Measurements from ENCODE around the gene NOXA1. TPM values are rescaled to one million over a fixed set of nuclear protein-coding genes. Genes with fewer than 3 reads are reported as not detected.

The NOXA1 gene
- total and polyA plus RNA-seq, 7 donors: 0.43 to 5.1 (median 1.0) TPM

DNA sequence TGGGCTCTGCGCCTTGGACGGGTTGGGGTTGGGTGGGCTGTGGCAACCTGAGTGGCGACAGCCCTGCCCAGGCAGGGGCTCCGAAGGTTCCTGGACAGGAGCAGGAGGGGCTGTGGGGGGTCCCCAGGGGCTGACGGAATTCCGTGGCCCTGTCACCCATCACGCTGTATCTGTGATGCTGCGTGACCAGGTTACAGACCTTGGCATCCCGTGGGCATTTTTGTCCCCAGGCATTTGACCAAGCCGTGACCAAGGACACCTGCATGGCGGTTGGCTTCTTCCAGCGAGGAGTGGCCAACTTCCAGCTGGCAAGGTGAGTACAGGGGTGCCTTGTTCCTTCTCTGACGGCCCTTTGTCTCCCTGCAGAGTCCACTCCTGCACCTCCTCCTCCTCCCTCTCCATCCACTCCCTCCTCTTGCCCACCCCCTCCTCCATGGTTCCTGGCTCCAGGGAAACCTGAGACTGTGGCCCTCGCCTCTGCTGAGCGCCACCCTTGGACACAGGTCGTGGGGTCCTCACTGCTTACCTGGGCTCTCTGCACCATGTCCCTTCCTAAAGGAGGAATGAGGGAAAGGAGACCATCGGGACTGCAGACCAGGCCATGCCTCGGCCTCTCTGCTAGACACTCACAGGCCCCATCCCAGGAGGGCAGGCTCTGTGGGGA is 3.0 kb downstream of the NOXA1 start:
- peak overlapping the region; percentile 83 for H3K27ac ChIP-seq

DNA sequence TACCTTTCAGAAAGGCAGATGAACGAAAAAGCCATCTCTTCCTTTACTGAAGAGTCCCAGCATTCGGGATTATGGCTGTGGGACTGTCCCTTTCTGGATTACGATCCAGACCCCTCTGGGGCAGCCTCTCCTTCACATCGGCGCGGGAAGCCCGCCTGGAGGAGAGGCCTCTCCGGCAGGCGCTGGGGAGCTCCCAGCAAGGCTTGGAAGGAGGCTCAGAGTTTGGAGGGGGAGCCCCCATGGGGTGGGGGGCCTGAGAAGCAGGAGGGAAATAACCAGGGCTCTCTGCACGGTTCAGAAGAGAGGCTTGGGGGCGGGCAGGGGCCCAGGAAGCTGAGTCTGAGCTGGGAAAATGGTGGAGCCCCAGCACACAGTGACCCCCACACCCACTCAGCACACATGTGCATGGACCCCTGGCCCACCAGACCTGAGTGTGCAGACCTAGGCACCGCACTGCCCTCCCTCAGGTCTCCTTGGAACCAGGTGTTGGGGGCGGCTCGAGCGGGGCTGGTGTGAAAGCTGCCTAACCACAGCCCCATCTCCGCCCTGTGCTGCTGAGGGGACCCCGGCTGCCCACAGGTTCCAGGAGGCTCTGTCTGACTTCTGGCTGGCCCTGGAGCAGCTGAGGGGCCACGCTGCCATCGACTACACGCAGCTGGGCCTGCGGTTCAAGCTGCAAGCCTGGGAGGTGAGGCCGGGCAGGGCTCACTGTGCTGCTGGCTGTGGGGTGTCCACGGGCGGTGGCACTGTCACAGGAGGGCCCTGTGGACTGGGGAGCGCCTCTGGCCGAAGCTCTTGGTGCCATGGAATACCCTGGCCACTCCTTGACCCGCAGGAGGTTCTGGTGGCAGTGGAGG is 4.5 kb downstream of the NOXA1 start:
- Histone ChIP-seq H3K27ac (no peak overlapping the region), H3K27me3 (ENCODE audit: insufficient read depth in 3 of 3, low read length in 2 of 3) (no peaks in the 10 kb centered on the region), H3K36me3 (ENCODE audit: insufficient read depth in 1 of 2, low read depth in 1 of 2) (peaks cover 0 to 4% of the 10 kb centered on the region in 2 donors), H3K4me3 (no peak overlapping the region), H3K9me3 (no peaks in the 10 kb centered on the region), H3K4me1 (peaks cover 17% of the 10 kb centered on the region)
- ATAC-seq (no peak), DNase-seq (peak; percentile 14 to 48)
- intact Hi-C loops (cut with DNase I): no loop called here
- TF ChIP-seq, protein P1, sequence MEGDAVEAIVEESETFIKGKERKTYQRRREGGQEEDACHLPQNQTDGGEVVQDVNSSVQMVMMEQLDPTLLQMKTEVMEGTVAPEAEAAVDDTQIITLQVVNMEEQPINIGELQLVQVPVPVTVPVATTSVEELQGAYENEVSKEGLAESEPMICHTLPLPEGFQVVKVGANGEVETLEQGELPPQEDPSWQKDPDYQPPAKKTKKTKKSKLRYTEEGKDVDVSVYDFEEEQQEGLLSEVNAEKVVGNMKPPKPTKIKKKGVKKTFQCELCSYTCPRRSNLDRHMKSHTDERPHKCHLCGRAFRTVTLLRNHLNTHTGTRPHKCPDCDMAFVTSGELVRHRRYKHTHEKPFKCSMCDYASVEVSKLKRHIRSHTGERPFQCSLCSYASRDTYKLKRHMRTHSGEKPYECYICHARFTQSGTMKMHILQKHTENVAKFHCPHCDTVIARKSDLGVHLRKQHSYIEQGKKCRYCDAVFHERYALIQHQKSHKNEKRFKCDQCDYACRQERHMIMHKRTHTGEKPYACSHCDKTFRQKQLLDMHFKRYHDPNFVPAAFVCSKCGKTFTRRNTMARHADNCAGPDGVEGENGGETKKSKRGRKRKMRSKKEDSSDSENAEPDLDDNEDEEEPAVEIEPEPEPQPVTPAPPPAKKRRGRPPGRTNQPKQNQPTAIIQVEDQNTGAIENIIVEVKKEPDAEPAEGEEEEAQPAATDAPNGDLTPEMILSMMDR (IDR thresholded peaks at IDR 0.05): no peak
- 70 to 73% (median 72%) methylated on average over 23 to 27 of the region's 27 CpGs for WGBS, 3 donors

More for the DNA sequence above, 3.0 kb downstream of the NOXA1 start:
- 62 to 67% (median 63%) methylated on average over 18 of the region's 18 CpGs for WGBS, 3 donors
- no peaks in the 10 kb centered on the region for H3K9me3 ChIP-seq
- peaks cover 0 to 4% of the 10 kb centered on the region in 2 donors for H3K36me3 ChIP-seq (ENCODE audit: insufficient read depth in 1 of 2, low read depth in 1 of 2)
- H3K27me3 ChIP-seq (ENCODE audit: insufficient read depth in 3 of 3, low read length in 2 of 3): no peaks in the 10 kb centered on the region
- peaks cover 24% of the 10 kb centered on the region for H3K4me1 ChIP-seq
- H3K4me3 ChIP-seq: no peak overlapping the region
- intact Hi-C loops (cut with DNase I): no loop called here
- TF ChIP-seq, protein P1 (IDR thresholded peaks at IDR 0.05): no peak
- DNase-seq: peak; percentile 13 to 50
- ATAC-seq: no peak

DNA sequence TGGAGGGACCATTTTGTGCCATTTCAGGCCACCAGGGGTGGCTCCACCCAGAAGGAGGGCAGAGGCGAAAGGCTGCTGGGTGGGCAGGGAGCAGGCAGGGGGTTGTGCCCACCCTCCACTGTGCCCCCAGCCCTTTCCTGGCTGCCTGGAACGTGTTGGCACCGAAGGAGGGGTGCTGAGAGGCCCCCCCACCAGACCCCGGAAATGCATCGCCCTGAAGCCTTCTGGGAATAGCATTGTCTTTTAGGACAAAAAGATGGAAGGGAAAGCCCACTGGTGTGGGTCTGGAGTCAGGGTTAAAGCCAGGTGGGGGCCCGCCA is 5.1 kb downstream of the NOXA1 start:
- intact Hi-C loops (cut with DNase I): no loop called here
- ATAC-seq: no peak
- DNase-seq: peak; percentile 4 to 37

DNA sequence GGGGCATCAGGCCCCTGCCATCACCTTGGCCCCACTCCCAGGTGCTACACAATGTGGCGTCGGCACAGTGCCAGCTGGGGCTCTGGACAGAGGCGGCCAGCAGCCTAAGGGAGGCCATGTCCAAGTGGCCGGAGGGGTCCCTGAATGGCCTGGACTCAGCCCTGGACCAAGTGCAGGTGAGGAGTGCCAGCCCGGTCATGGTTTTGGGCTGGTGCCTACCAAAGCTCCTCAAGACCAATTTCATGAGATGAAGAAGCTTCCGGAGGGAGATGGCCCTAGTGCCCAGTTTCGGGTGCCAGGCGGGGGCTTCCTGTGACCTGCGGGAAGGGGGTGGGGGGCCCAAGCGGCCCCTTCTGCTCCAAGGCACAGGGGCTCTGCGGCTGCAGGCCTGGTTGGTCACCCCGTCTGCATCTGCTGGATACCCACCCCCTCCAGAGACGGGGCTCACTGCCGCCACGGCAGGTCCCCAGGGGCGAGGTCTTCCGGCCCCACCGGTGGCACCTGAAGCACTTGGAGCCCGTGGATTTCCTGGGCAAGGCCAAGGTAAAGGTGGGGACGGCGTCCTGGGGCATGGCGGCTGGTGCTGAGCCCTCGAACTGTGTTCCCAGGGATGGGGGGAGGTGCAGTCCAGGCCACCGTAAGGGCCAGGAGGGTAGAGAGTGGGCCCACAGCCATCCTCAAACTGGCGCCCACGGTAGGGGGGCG is 5.8 kb downstream of the NOXA1 start:
- Histone ChIP-seq H3K9me3 (no peaks in the 10 kb centered on the region), H3K27ac (no peak overlapping the region), H3K27me3 (ENCODE audit: insufficient read depth in 3 of 3, low read length in 2 of 3) (no peaks in the 10 kb centered on the region), H3K36me3 (ENCODE audit: insufficient read depth in 1 of 2, low read depth in 1 of 2) (peaks cover 0 to 4% of the 10 kb centered on the region in 2 donors), H3K4me3 (no peak overlapping the region), H3K4me1 (peaks cover 15% of the 10 kb centered on the region)
- DNase-seq: peak; percentile 12 to 48
- TF ChIP-seq, protein P1 (IDR thresholded peaks at IDR 0.05): no peak
- ATAC-seq: no peak
- WGBS, 3 donors: 64 to 79% (median 66%) methylated on average over 26 to 27 of the region's 27 CpGs
- intact Hi-C loops (cut with DNase I): no loop called here

More for the DNA sequence above, 5.1 kb downstream of the NOXA1 start:
- H3K9me3 ChIP-seq: no peaks in the 10 kb centered on the region
- no peak overlapping the region for H3K4me3 ChIP-seq
- WGBS, 3 donors: 64 to 73% (median 66%) methylated on average over 5 to 6 of the region's 6 CpGs
- H3K27me3 ChIP-seq (ENCODE audit: insufficient read depth in 3 of 3, low read length in 2 of 3): no peaks in the 10 kb centered on the region
- TF ChIP-seq, protein P1 (IDR thresholded peaks at IDR 0.05): no peak
- H3K36me3 ChIP-seq (ENCODE audit: insufficient read depth in 1 of 2, low read depth in 1 of 2): peaks cover 0 to 4% of the 10 kb centered on the region in 2 donors
- H3K4me1 ChIP-seq: peaks cover 17% of the 10 kb centered on the region
- H3K27ac ChIP-seq: no peak overlapping the region
